Measurements from ENCODE around the gene TRMT10A.

- TF ChIP-seq, protein P1, sequence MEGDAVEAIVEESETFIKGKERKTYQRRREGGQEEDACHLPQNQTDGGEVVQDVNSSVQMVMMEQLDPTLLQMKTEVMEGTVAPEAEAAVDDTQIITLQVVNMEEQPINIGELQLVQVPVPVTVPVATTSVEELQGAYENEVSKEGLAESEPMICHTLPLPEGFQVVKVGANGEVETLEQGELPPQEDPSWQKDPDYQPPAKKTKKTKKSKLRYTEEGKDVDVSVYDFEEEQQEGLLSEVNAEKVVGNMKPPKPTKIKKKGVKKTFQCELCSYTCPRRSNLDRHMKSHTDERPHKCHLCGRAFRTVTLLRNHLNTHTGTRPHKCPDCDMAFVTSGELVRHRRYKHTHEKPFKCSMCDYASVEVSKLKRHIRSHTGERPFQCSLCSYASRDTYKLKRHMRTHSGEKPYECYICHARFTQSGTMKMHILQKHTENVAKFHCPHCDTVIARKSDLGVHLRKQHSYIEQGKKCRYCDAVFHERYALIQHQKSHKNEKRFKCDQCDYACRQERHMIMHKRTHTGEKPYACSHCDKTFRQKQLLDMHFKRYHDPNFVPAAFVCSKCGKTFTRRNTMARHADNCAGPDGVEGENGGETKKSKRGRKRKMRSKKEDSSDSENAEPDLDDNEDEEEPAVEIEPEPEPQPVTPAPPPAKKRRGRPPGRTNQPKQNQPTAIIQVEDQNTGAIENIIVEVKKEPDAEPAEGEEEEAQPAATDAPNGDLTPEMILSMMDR (IDR thresholded peaks at IDR 0.05): no peak
- TF ChIP-seq POLR2A (IDR thresholded peaks at IDR 0.05): no peak
Observed at GRCh38 chr4:99536271-99536670, 27.6 kb downstream of the TRMT10A start.

All from vagina (tissue), 2 donors.